ENCODE data around the gene MYO10.

- no peak for TF ChIP-seq CTCF (IDR thresholded peaks at IDR 0.05; ENCODE audit: borderline replicate concordance, extremely low read depth, low read length, poor library complexity, severe bottlenecking)
- TF ChIP-seq EZH2 (IDR thresholded peaks at IDR 0.05; ENCODE audit: borderline replicate concordance, low read depth, low read length, severe bottlenecking) = no peak
These were observed 161.3 kb downstream of the MYO10 start for GRCh38 chr5:16774806-16775205.
